ENCODE results near the gene IQGAP2.

The IQGAP2 gene

GRCh38 chr5:76693141-76693540 is 290.1 kb downstream of the IQGAP2 start:
- no peak for DNase-seq

GRCh38 chr5:76694317-76694716 is 291.2 kb downstream of the IQGAP2 start:
- no peak for DNase-seq

- no peak for DNase-seq
Measured at GRCh38 chr5:76695346-76695745, 292.3 kb downstream of the IQGAP2 start.

- DNase-seq, result no peak
Measured at GRCh38 chr5:76696251-76696650, 293.2 kb downstream of the IQGAP2 start.

- no peak for DNase-seq
Measured at GRCh38 chr5:76697670-76698069, 294.6 kb downstream of the IQGAP2 start.

- DNase-seq, result no peak
Measured at GRCh38 chr5:76700571-76700970, 297.5 kb downstream of the IQGAP2 start.

- no peak for DNase-seq
Measured at GRCh38 chr5:76701298-76701697, 298.2 kb downstream of the IQGAP2 start.

- DNase-seq, result no peak
Measured at GRCh38 chr5:76703707-76704106, 300.6 kb downstream of the IQGAP2 start.

- no peak for DNase-seq
Measured at GRCh38 chr5:76704131-76704663, 301.1 kb downstream of the IQGAP2 start.

GRCh38 chr5:76705574-76705973 is 302.5 kb downstream of the IQGAP2 start:
- no peak for DNase-seq

- DNase-seq, result no peak
Measured at GRCh38 chr5:76709762-76710161, 306.7 kb downstream of the IQGAP2 start.

- no peak for DNase-seq
Measured at GRCh38 chr5:76710991-76711390, 307.9 kb downstream of the IQGAP2 start.

GRCh38 chr5:76714751-76715485 is 311.8 kb downstream of the IQGAP2 start:
- no peak for DNase-seq

GRCh38 chr5:76715486-76715735 is 312.3 kb downstream of the IQGAP2 start:
- DNase-seq, result no peak

- DNase-seq, result peak; percentile 93
Measured at GRCh38 chr5:76715736-76716455, 312.8 kb downstream of the IQGAP2 start, which contains the start of gene F2R. Gene F2R, plus strand, starts transcription at chr5:76716126. Its CDS starts 182 bp downstream, at chr5:76716308.

- DNase-seq, result peak; percentile 76
Measured at GRCh38 chr5:76716456-76717157, 313.5 kb downstream of the IQGAP2 start.

GRCh38 chr5:76717222-76718083 is 314.4 kb downstream of the IQGAP2 start:
- DNase-seq, result peak; percentile 33

- no peak for DNase-seq
Measured at GRCh38 chr5:76718381-76718832, 315.3 kb downstream of the IQGAP2 start.

GRCh38 chr5:76718880-76719279 is 315.8 kb downstream of the IQGAP2 start:
- DNase-seq, result no peak

GRCh38 chr5:76720988-76721569 is 318.0 kb downstream of the IQGAP2 start:
- DNase-seq, result no peak

- DNase-seq, result no peak
Measured at GRCh38 chr5:76723266-76723665, 320.2 kb downstream of the IQGAP2 start.

- DNase-seq, result no peak
Measured at GRCh38 chr5:76723906-76724305, 320.8 kb downstream of the IQGAP2 start.
